ENCODE results near the gene JARID2.

JARID2 gene

DNA sequence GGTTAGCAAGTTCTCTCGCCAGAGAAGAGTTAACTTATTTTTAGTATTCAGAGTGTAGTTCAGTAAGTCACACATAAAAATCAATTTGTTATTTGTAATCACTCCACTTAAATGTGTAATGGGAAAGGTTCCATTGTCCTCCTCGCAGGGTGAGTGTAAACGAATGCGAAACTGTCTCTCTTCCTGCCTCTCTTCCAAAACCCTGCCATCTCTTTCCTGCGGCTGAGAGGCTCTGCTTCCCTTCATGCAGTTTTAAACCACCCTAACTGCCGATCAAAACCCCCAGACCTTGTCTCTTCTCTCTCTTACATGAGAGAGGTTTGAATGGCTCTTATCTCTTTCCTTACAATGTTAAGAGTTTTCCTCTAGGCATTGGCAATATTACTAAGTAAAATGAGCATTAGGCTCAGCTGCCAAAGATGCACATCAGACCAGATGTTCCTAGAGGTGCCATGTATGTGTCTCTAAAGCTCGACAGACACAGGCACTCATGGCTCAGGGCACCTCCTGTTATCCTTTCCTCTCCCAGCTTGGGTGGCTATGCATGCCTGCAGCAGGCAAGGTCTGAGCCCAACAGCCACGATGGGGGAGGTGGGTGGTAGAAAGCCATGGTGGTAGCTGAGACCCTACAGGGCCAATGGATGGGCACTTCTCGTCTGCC is 91.2 kb downstream of the JARID2 start:
- no peak for DNase-seq (ENCODE audit: low spot score)

DNA sequence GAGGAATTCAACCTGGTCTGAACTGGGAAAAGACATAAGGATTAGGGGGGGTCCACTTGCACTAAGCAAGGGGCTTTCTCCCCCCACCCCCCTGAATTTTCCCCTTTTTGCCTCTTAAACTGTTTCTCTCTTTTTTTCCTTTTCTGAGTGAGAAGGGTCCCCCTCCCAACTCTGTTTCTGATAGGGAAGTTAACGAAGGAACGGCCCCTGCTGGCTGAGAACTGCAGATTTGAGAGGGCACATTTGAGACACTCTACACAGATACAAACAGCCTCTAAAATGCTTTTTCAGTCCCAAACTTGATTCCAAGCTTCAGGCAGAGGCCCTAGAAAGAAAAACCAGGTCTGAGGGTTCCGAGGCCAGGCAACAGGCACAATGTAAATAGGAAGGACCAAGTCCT is 91.7 kb downstream of the JARID2 start:
- DNase-seq (ENCODE audit: low spot score): no peak

DNA sequence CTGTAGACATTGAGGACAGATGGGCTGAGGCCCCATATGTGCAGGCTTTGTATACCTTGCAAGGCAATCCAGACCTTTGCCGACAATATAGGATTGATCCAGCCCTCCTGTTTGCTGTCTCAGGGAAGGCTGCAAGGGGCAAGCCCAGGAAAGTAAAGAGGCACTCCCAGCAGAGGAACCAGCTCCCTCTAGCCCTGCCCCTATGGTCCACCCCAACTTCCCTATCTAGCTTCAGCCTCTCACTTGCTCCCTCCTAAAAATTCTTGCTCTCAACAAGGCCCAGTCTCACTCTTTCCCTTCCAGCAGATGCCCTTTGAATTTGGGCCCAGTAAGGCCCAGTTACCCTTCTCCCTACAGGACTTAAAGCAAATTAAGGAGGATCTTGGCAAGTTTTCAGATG is 92.6 kb downstream of the JARID2 start:
- DNase-seq (ENCODE audit: low spot score): no peak

GRCh38 chr6:15339081-15339480 is 93.2 kb downstream of the JARID2 start:
- DNase-seq (ENCODE audit: low spot score): no peak

- no peak for DNase-seq (ENCODE audit: low spot score)
Measured at GRCh38 chr6:15340105-15340601, 94.3 kb downstream of the JARID2 start.

GRCh38 chr6:15340775-15341174 is 94.9 kb downstream of the JARID2 start:
- no peak for DNase-seq (ENCODE audit: low spot score)

DNA sequence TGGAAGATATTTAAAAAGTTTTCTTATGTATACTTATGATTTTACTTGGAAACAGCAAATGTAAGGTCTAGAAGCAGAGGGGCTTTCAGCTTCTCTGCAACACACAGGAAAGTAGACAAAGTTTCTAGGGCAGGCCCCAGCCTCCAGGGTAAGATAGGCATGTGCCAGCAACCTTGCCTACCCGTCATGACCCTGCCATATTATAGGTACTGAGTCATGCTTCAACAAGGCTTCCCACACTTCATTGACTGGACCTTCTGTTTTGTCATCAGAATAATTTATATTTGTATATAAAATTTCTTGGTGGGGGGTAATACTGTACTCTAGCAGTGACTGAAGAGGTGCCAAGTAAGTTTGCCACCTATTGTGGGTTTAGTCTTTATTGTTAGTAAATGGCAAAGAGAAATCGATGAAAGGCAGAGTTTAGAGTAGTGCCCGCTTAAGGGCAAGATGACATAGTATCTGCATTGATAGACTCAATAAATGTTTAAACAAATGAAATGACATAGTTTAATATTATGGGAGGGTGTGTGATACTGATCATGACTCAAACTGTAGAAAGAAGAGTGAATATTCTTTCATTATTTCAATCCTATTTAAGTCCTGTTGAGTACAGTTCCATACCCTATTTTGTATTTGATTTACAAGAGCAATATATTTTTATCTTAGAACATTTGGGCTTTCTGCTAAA is 95.6 kb downstream of the JARID2 start:
- no peak for DNase-seq (ENCODE audit: low spot score)

DNA sequence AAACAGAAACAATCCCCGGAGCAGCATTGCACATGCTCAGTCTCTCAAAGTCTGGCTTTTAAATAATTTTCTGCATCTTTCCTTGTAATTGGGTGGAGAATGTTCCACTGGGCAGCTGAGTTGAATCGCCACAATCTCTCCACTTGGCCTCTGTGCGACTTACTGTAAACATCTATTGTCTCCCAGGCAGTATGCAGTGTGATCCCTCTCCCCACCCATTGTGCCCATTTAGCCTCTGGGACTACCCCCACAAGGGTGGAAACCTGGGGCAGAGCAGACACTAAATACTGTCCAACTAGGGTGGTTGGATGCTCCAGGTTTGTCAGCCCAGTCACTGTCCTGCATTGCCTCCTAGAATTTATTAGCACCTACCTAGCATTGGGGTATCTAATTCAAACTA is 96.2 kb downstream of the JARID2 start:
- no peak for DNase-seq (ENCODE audit: low spot score)

DNA sequence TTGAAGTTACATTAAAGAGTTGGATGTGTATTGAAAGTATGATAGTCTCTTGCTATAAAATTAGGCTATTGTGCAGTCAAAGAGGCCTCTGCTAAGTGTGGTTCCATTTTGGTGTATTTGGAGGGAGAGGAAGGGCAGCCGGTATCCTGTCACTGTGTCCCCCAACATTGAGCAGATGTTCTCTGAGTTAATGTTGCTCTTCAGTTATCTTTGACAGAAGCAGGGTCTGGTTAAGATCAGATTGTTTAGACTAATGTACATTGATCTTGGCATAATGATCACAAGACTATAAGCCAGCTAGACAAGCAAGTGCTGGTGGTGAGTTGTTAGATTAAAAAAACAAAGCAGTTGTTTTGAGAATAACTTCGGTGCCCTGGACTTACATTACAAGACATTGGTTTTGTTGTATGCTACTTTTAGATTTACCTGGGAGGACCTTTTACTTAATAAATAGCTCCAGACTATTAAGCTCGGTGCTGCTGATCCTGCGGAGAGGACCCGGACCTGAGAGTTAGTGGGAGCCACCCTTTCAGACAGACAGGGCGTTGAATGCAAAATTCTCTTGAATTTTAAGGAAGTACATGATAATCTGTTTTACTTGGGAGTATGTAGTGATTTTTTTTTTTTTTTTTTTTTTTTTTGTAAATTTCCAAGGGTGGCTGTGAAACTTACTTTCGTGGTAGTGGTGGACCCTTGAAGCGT is 97.8 kb downstream of the JARID2 start:
- DNase-seq (ENCODE audit: low spot score): no peak

GRCh38 chr6:15344192-15344519 is 98.3 kb downstream of the JARID2 start:
- no peak for DNase-seq (ENCODE audit: low spot score)

DNA sequence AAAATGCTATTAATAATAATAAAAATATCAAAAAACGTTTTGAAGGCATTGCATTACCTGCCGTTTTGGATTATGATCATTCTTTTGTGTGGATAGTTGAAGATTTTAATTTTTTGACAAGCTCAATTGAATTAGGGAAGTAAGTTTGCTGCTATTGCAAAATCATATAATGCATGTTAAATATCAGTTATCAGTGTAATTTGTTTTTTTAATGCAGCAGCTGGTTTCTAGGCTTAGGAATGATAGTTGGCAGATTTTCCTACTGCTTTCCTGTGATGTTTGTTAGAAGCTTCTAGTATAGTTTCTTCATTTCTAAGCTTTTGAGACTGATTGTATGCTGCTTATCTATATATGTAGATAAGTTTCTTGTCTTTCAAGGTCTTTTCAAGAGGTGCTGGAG is 99.0 kb downstream of the JARID2 start:
- no peak for DNase-seq (ENCODE audit: low spot score)

DNA sequence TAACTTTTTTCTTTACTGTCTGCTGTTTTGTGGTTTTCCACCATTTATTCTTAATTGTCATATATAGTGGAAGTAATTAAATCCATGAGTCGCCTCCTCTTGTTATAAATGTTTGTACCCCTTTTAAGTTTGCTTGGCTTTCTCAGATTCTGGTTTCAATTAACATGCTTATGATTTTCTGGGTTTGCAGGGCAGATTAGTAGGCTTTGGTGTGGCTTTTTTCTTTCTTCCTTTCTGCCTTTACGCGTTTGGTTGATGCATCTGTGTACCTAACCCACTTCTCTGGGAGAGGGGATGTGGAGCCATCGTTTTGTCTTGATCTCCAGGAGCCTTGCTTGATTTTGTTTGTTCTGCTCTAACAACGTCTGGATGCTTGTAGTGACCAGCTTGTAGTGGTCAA is 100.4 kb downstream of the JARID2 start:
- DNase-seq (ENCODE audit: low spot score): no peak

GRCh38 chr6:15348528-15348927 is 102.7 kb downstream of the JARID2 start:
- no peak for DNase-seq (ENCODE audit: low spot score)

- no peak for DNase-seq (ENCODE audit: low spot score)
Measured at GRCh38 chr6:15349379-15349778, 103.5 kb downstream of the JARID2 start.

DNA sequence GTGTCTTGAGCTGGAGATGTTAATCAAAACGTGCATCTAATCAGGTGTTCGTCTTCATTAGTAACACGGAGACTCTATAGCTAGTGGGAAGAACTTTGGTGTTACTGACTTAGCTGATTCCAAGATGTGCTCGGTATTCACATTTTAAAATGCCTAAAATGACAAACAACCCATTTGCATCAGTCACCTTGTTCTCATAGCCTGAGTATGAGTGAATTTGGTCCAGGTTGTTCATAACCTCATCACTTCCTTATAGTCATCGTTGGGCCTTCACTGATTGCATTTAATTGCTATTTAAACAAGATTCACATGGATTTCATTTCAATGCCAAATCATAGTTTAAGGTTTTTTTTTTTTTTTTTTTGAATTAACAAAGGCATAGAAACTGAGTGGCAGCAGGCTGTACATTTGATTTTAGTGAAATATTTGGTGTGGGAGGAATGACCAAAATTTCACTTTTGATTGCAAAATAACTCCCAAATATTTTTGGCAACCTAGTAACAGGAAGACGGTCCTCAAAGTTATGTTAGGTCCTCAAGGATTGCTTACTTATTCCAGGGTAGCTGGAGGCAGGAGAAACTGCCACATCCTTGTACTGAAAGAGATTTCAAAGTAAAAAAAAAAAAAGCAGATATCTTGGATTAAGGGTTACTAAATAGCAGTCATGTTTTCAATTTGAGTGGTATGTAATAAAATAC is 104.7 kb downstream of the JARID2 start:
- no peak for DNase-seq (ENCODE audit: low spot score)

DNA sequence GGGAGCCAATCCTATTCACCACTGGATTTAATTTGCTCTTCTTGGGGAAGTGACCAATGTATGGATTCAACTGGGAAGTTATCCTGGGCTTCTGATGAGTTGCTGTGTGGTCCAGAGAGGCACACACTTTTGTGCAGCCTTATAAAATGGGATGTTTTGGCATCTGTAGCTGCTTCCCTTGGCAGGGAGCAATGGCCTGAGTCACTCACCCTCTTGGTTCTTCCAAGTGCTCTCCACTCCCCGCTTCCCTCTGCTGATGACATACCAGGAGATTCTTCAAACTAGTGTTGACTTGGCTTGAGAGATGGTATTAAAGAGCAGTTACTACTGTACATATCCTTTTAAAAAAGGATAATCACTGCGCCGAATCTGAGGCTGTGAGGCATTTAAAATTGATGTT is 105.8 kb downstream of the JARID2 start:
- DNase-seq (ENCODE audit: low spot score): no peak

GRCh38 chr6:15352220-15352619 is 106.4 kb downstream of the JARID2 start:
- no peak for DNase-seq (ENCODE audit: low spot score)

DNA sequence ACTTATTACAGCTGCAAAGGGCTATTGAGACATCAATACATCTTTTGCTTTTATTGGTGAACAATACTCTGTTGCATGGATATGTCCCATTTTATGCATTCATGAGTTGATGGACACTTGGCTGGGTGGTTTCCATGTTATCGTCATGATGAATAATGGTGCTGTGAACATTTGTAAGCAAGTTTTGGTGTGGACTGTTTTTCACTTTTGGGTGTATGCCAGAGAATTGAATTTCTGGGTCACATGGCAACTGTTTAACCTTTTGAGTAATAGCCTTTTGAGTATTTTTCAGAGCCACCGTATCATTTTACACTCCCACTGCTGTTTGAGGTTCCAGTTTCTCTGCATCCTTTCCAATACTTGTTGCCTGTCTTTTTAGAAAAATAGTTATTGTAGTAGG is 107.0 kb downstream of the JARID2 start:
- DNase-seq (ENCODE audit: low spot score): no peak

DNA sequence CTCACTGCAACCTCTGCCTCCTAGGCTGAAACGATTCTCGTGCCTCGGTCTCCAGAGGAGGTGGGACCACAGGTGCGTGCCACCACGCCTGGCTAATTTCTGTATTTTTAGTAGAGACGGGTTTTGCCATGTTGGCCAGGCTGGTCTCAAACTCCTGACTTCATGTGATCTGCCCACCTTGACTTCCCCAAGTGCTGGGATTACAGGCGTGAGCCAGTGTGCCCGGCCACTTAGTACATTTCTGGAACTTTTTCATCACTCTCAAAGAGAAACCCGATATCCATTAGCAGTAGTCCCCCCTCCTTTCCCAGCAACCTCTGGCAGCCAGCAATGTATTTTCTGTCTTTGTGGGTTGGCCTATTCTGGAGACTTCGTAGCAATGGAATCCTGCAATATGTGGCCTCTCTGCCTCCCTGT is 109.8 kb downstream of the JARID2 start:
- no peak for DNase-seq (ENCODE audit: low spot score)

DNA sequence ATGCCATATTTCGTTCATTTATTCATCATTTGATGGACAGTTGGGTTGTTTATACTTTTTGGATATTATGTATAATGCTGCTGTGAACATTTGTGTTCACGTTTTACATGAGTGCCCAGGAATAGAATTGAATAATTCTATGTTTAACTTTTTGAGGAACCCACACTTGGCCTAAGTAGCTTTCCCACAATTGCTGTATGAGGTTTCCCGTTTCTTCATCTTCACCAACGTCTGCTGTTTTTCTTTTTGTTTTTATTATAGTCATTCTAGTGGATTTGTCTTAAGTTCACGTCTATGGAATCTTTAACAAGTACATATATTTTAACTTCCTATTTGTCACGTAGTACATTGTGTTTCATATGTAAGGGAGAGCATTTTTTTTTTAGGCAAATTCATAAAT is 110.3 kb downstream of the JARID2 start:
- no peak for DNase-seq (ENCODE audit: low spot score)

GRCh38 chr6:15356937-15357336 is 111.1 kb downstream of the JARID2 start:
- DNase-seq (ENCODE audit: low spot score): no peak

DNA sequence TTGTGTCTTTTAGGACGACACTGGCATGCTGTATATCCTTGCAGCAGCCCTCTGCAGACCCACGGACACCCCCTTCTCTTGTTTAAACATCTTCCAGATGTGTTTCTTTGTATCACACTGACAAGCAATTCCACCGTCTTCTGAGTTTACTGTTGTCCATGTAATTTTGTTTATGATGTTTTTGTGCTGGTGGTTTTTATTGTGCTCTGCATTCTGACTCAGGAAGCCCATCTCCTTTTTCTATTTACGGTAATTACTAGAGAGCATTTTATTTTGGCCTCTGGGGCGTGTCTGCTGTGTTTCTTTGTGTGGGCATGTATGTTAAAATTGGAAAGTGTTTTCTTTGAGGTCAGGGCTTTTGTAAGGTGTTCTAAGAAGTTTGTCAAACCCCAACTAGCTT is 111.9 kb downstream of the JARID2 start:
- DNase-seq (ENCODE audit: low spot score): no peak

Measured in HuH-7.5 (cell line).